SK-N-SH (cell line): ENCODE data around the gene IL20RB. TPM values are rescaled to one million over a fixed set of nuclear protein-coding genes. Genes with fewer than 3 reads are reported as not detected.
A peak's percentile ranks its signal among the peaks of the same experiment; 100 is the strongest.

Experiments used
- CTCF ChIA-PET: fragments of 300-600, 350-600 bp; formaldehyde crosslinking; extraction: SDS; loops from one replicate; lab custom pipeline; 2021; lab: Yijun Ruan, JAX
- POLR2A ChIA-PET: fragments of 350-600 bp; sonication (Branson Sonifier 250); formaldehyde crosslinking; extraction: SDS; loops from one replicate; lab custom pipeline; 2020; ENCODE audit warnings: antibody characterized with exemption, inconsistent platforms; lab: Yijun Ruan, JAX
- DNase-seq: peaks from one replicate; pipeline ENCODE4 v3.0.0; 2012
- H2AFZ ChIP-seq: fragments of 200-600 bp; sonication (generic); 2 replicates; pipeline ENCODE4 v1.8.1; 2016; ENCODE audit warnings: antibody characterized with exemption, mild to moderate bottlenecking, low read depth
- H3F3A ChIP-seq: fragments of 200-600 bp; sonication (generic); replicated peaks from 2 replicates; pipeline ENCODE3; 2016; ENCODE audit warnings: antibody characterized with exemption, mild to moderate bottlenecking; ENCODE audit not compliant: insufficient read depth
- H3K27ac ChIP-seq, 2 experiments: fragments of 200-500 bp in 1 of 2; fragments of 200-600 bp in 1 of 2; sonication (Bioruptor generic) in 1 of 2; sonication (generic), shearing (Covaris generic) in 1 of 2; 2 replicates each; pipeline versions ENCODE4 v1.5.1 to v1.6.1; 2014 to 2016; ENCODE audit warnings: low read depth in 2 of 2, inconsistent platforms in 1 of 2, low read length in 1 of 2, mild to moderate bottlenecking in 1 of 2, mixed read lengths in 1 of 2
- H3K27me3 ChIP-seq: fragments of 200-600 bp; sonication (generic), shearing (Covaris generic); 2 replicates; pipeline ENCODE4 v1.6.1; 2016; ENCODE audit warnings: mixed run types; ENCODE audit not compliant: insufficient read depth
- H3K36me3 ChIP-seq, 2 experiments: fragments of 200-500 bp in 1 of 2; fragments of 200-600 bp in 1 of 2; sonication (Bioruptor generic) in 1 of 2; sonication (generic) in 1 of 2; replicated peaks in 1 of 2; 2 replicates each; pipeline versions ENCODE3 to v1.5.1; 2014 to 2016; ENCODE audit warnings: low read length in 1 of 2, mild to moderate bottlenecking in 1 of 2; ENCODE audit not compliant: insufficient read depth in 2 of 2, control insufficient read depth in 1 of 2
- H3K4me1 ChIP-seq, 2 experiments: fragments of 200-500 bp in 1 of 2; fragments of 200-600 bp in 1 of 2; sonication (Bioruptor generic) in 1 of 2; sonication (generic), shearing (Covaris generic) in 1 of 2; 2 replicates each; pipeline versions ENCODE4 v1.5.1 to v1.6.1; 2014 to 2016; ENCODE audit warnings: low read depth in 1 of 2, low read length in 1 of 2, mixed run types in 1 of 2; ENCODE audit not compliant: insufficient read depth in 2 of 2, control insufficient read depth in 1 of 2
- H3K4me2 ChIP-seq: fragments of 200-600 bp; sonication (generic), shearing (Covaris generic); 2 replicates; pipeline ENCODE4 v1.6.1; 2017; ENCODE audit warnings: mixed run types
- H3K4me3 ChIP-seq, 2 experiments: fragments of 200-500 bp in 1 of 2; fragments of 200-600 bp in 1 of 2; sonication (Bioruptor generic) in 1 of 2; sonication (generic), shearing (Covaris generic) in 1 of 2; 2 replicates each; pipeline versions ENCODE4 v1.5.1 to v1.8.1; 2014 to 2016; ENCODE audit warnings: low read depth in 2 of 2, inconsistent platforms in 1 of 2, low read length in 1 of 2, mild to moderate bottlenecking in 1 of 2, mixed read lengths in 1 of 2, moderate library complexity in 1 of 2
- H3K79me2 ChIP-seq: fragments of 200-600 bp; sonication (generic); 2 replicates; pipeline ENCODE4 v1.8.1; 2017; ENCODE audit warnings: mild to moderate bottlenecking; ENCODE audit not compliant: insufficient read depth
- H3K9ac ChIP-seq: fragments of 200-600 bp; sonication (generic); 2 replicates; pipeline ENCODE4 v1.6.1; 2017; ENCODE audit warnings: mixed run types
- H3K9me2 ChIP-seq: fragments of 200-600 bp; sonication (generic); 2 replicates; pipeline ENCODE4 v1.6.1; 2017; ENCODE audit warnings: mixed run types
- H3K9me3 ChIP-seq: fragments of 200-600 bp; sonication (generic); 2 replicates; pipeline ENCODE4 v1.6.1; 2017; ENCODE audit warnings: mixed run types, mild to moderate bottlenecking, moderate library complexity
- H4K20me1 ChIP-seq: fragments of 200-600 bp; sonication (generic); 2 replicates; pipeline ENCODE4 v1.6.1; 2017; ENCODE audit warnings: mild to moderate bottlenecking, mixed run types; ENCODE audit not compliant: insufficient read depth
- CHD2 ChIP-seq: fragments of 150-350 bp; IDR thresholded peaks from 2 replicates; pipeline ENCODE4 v1.6.1; 2018; ENCODE audit warnings: low read length; ENCODE audit not compliant: partially characterized antibody
- ELF1 ChIP-seq: IDR thresholded peaks from 2 replicates; pipeline ENCODE4 v1.4.0; 2012
- EP300 ChIP-seq, 2 experiments: IDR thresholded peaks; 2 replicates each; pipeline versions ENCODE4 v1.4.0 to v1.6.1; 2012; ENCODE audit warnings: borderline replicate concordance in 1 of 2, low read depth in 1 of 2, low read length in 1 of 2
- FOSL2 ChIP-seq: IDR thresholded peaks from 2 replicates; pipeline ENCODE4 v1.4.0; 2012; ENCODE audit warnings: low read depth, mild to moderate bottlenecking, moderate library complexity, borderline replicate concordance
- FOXJ3 ChIP-seq: sonication (generic); formaldehyde crosslinking; IDR thresholded peaks from 2 replicates; pipeline ENCODE4 v1.5.1; 2020; ENCODE audit warnings: mild to moderate bottlenecking, missing genetic modification reagents
- FOXM1 ChIP-seq: IDR thresholded peaks from 2 replicates; pipeline ENCODE4 v1.4.0; 2012; ENCODE audit warnings: low read depth, mild to moderate bottlenecking
- GABPA ChIP-seq: IDR thresholded peaks from 2 replicates; pipeline ENCODE4 v1.4.0; 2012; ENCODE audit warnings: low read depth, mild to moderate bottlenecking
- JUND ChIP-seq: IDR thresholded peaks from 2 replicates; pipeline ENCODE4 v1.4.0; 2012
- MEF2A ChIP-seq: IDR thresholded peaks from 2 replicates; pipeline ENCODE4 v1.4.0; 2012; ENCODE audit warnings: low read depth, borderline replicate concordance
- POLR2AphosphoS5 ChIP-seq: IDR thresholded peaks from 2 replicates; pipeline ENCODE4 v1.6.1; 2012; ENCODE audit warnings: low read depth, low read length
- RAD21 ChIP-seq: IDR thresholded peaks from 2 replicates; pipeline ENCODE4 v1.6.1; 2012; ENCODE audit warnings: mild to moderate bottlenecking, low read length
- SIN3A ChIP-seq: IDR thresholded peaks from 2 replicates; pipeline ENCODE4 v1.6.1; 2012; ENCODE audit warnings: low read depth, mild to moderate bottlenecking, low read length, moderate library complexity, borderline replicate concordance
- SMC3 ChIP-seq: IDR thresholded peaks from 2 replicates; pipeline ENCODE4 v1.6.1; 2012; ENCODE audit warnings: low read depth, low read length, improper control_type of control experiment
- TAF1 ChIP-seq: IDR thresholded peaks from 2 replicates; pipeline ENCODE4 v1.6.1; 2012; ENCODE audit warnings: low read depth, mild to moderate bottlenecking, low read length, moderate library complexity, borderline replicate concordance
- TCF12 ChIP-seq: IDR thresholded peaks from 2 replicates; pipeline ENCODE4 v1.4.0; 2012
- TEAD4 ChIP-seq: IDR thresholded peaks from 2 replicates; pipeline ENCODE4 v1.4.0; 2012; ENCODE audit warnings: mild to moderate bottlenecking, borderline replicate concordance; ENCODE audit not compliant: insufficient read depth
- WGBS: methylation state at CpG from one replicate; pipeline ENCODE4 v1.1.6; 2017; ENCODE audit warnings: low lambda C conversion rate; 5-methylcytosine and 5-hydroxymethylcytosine counted together
- polyA plus RNA-seq, 3 experiments: library from polyadenylated mRNA; depleted of rRNA; stranded (reverse); fragments of >200 nt; gene quantifications; 2 replicates each; pipeline ENCODE4 v1.2.3, GENCODE V29; 2012
- TF ChIP-seq, protein P1 (sequence below): fragments of 150-350 bp; IDR thresholded peaks from 2 replicates; pipeline ENCODE4 v1.6.1; 2016; ENCODE audit warnings: mild to moderate bottlenecking, low read depth, low read length
- TF ChIP-seq, protein P2 (sequence below): IDR thresholded peaks from 2 replicates; pipeline ENCODE4 v1.4.0; 2012; ENCODE audit warnings: low read depth, borderline replicate concordance
- TF ChIP-seq, protein P3 (sequence below): IDR thresholded peaks from 2 replicates; pipeline ENCODE4; 2012
- TF ChIP-seq, protein P4 (sequence below): IDR thresholded peaks from 2 replicates; pipeline ENCODE4 v1.4.0; 2012; ENCODE audit warnings: low read depth
- TF ChIP-seq, protein P5 (sequence below): IDR thresholded peaks from 2 replicates; pipeline ENCODE4 v1.4.0; 2012; ENCODE audit warnings: low read depth, borderline replicate concordance

The IL20RB gene
- polyA plus RNA-seq, 1 of the 3 experiments (the other 2 are of a cell fraction): 0.58 TPM

DNA sequence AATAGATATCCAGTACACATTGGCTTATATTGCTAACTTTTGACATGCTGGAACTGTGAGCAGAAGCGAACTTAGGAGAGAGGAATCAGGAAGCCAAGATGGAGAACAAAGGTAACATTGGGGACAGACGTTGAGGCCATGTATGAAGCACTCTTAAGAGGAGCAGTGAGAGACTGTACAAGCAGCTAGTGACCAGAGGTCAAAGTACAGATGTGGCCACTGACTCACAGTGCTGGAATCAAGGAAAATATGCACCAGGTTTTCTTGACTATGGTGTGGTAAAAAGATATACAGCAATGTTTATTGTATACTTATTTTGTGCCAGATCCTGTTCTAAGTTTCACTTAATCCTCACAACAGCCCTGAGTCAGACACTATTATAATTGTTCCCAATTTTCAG lies 2.0 kb upstream of the IL20RB start:
- POLR2A ChIA-PET: no interaction called here
- Histone ChIP-seq H3K4me2 (peak overlapping the region; percentile 47; the same call in 1 of the 2 replicates), H4K20me1 (no peaks in the 10 kb centered on the region), H3K9me3 (no peaks in the 10 kb centered on the region), H2AFZ (no peak overlapping the region), H3K27me3 (no peaks in the 10 kb centered on the region), H3K9me2 (no peaks in the 10 kb centered on the region), H3F3A (no peaks in the 10 kb centered on the region), H3K4me3 (no peak overlapping the region), H3K36me3 (peaks cover 0 to 5% of the 10 kb centered on the region in 2 experiments), H3K4me1 (peaks cover 6 to 12% of the 10 kb centered on the region in 2 experiments; a peak in 3 of 4 replicates), H3K9ac (no peak overlapping the region), H3K79me2 (no peaks in the 10 kb centered on the region), H3K27ac (peak overlapping the region in 1 of 2 experiments; percentile 8; a peak in 2 of 4 replicates)
- TF ChIP-seq TAF1 (no peak), TCF12 (peak; percentile 44; the same call in 1 of the 2 replicates), FOSL2 (peak; percentile 42; the same call in 1 of the 2 replicates)
- DNase-seq: no peak
- WGBS: 59% methylated on average over 2 of the region's 2 CpGs
- CTCF ChIA-PET: interaction anchor here (0.6 to 1.3 kb wide), 3 partner anchors 58 to 79 kb away, joined by 3 to 4 read pairs (median 3); no protein-coding TSS in a partner anchor

DNA sequence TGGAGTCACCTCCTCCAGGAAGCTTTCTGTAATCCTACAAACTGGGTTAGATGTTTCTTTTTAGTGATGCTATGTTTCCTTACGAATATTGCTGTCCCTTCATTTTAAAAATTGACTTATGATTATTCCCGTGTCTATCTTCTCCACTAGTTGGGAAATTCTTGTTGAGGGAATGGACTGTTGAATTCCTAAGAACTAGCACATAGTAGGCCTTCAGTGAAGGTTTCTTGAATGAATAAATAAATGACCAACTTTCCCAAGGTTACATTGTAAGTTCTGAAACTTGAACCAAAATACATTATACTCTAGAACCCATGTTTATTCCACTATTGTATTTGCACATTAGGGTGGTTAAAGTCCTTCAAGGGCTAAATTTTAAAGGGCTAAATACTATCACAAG lies 812 bp upstream of the IL20RB start:
- CTCF ChIA-PET: interaction anchor here (1.1 kb wide), 2 partner anchors 57 to 205 kb away, joined by 3 to 4 read pairs; partner anchors contain the start of gene STAG1
- Histone ChIP-seq H3K9me2 (no peaks in the 10 kb centered on the region), H3K36me3 (peaks cover 0 to 3% of the 10 kb centered on the region in 2 experiments), H3K4me1 (peaks cover 6 to 15% of the 10 kb centered on the region in 2 experiments; a peak in 3 of 4 replicates), H3K27ac (no peak overlapping the region), H2AFZ (no peak overlapping the region), H3K4me2 (no peak overlapping the region), H3K79me2 (no peaks in the 10 kb centered on the region), H3K9ac (no peak overlapping the region), H3K9me3 (no peaks in the 10 kb centered on the region), H3F3A (no peaks in the 10 kb centered on the region), H3K4me3 (no peak overlapping the region), H3K27me3 (no peaks in the 10 kb centered on the region), H4K20me1 (no peaks in the 10 kb centered on the region)
- TF ChIP-seq, protein P1, sequence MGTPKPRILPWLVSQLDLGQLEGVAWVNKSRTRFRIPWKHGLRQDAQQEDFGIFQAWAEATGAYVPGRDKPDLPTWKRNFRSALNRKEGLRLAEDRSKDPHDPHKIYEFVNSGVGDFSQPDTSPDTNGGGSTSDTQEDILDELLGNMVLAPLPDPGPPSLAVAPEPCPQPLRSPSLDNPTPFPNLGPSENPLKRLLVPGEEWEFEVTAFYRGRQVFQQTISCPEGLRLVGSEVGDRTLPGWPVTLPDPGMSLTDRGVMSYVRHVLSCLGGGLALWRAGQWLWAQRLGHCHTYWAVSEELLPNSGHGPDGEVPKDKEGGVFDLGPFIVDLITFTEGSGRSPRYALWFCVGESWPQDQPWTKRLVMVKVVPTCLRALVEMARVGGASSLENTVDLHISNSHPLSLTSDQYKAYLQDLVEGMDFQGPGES: no peak
- TF ChIP-seq, protein P2, sequence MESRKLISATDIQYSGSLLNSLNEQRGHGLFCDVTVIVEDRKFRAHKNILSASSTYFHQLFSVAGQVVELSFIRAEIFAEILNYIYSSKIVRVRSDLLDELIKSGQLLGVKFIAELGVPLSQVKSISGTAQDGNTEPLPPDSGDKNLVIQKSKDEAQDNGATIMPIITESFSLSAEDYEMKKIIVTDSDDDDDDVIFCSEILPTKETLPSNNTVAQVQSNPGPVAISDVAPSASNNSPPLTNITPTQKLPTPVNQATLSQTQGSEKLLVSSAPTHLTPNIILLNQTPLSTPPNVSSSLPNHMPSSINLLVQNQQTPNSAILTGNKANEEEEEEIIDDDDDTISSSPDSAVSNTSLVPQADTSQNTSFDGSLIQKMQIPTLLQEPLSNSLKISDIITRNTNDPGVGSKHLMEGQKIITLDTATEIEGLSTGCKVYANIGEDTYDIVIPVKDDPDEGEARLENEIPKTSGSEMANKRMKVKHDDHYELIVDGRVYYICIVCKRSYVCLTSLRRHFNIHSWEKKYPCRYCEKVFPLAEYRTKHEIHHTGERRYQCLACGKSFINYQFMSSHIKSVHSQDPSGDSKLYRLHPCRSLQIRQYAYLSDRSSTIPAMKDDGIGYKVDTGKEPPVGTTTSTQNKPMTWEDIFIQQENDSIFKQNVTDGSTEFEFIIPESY: no peak
- TF ChIP-seq FOSL2 (no peak), SMC3 (no peak), CHD2 (no peak), TAF1 (no peak), TEAD4 (no peak), MEF2A (no peak), POLR2AphosphoS5 (no peak), SIN3A (no peak), JUND (no peak), FOXM1 (no peak), FOXJ3 (CRISPR knock-in tag) (no peak), ELF1 (no peak), EP300 (IDR thresholded peaks at IDR 0.05; ENCODE audit: borderline replicate concordance in 1 of 2, low read depth in 1 of 2, low read length in 1 of 2) (no peak), RAD21 (no peak), GABPA (no peak)
- TF ChIP-seq, protein P3, sequence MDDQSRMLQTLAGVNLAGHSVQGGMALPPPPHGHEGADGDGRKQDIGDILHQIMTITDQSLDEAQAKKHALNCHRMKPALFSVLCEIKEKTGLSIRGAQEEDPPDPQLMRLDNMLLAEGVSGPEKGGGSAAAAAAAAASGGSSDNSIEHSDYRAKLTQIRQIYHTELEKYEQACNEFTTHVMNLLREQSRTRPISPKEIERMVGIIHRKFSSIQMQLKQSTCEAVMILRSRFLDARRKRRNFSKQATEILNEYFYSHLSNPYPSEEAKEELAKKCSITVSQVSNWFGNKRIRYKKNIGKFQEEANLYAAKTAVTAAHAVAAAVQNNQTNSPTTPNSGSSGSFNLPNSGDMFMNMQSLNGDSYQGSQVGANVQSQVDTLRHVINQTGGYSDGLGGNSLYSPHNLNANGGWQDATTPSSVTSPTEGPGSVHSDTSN: no peak
- TF ChIP-seq, protein P4, sequence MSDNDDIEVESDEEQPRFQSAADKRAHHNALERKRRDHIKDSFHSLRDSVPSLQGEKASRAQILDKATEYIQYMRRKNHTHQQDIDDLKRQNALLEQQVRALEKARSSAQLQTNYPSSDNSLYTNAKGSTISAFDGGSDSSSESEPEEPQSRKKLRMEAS: no peak
- TF ChIP-seq, protein P5, sequence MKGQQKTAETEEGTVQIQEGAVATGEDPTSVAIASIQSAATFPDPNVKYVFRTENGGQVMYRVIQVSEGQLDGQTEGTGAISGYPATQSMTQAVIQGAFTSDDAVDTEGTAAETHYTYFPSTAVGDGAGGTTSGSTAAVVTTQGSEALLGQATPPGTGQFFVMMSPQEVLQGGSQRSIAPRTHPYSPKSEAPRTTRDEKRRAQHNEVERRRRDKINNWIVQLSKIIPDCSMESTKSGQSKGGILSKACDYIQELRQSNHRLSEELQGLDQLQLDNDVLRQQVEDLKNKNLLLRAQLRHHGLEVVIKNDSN: no peak
- 95% methylated on average over 2 of the region's 2 CpGs for WGBS
- POLR2A ChIA-PET: no interaction called here
- DNase-seq: no peak
